Left cardiac atrium (tissue), 4 donors: ENCODE results near the gene SNX18. TPM values are rescaled to one million over a fixed set of nuclear protein-coding genes. Genes with fewer than 3 reads are reported as not detected.
A peak's percentile ranks its signal among the peaks of the same experiment; 100 is the strongest.

ENCODE experiments used
- ATAC-seq, 2 donors: fragments of 200-7000 bp; cut with Tn5 transposase; one replicate each; pipeline ENCODE4 v1.9.1; 2020; ENCODE audit warnings: mild to moderate bottlenecking in 2 of 2, moderate library complexity in 2 of 2
- DNase-seq: peaks from one replicate; pipeline ENCODE4 v3.0.0-alpha.2; 2020
- intact Hi-C, 2 donors: fragments of 100-400 bp; cut with DNase I; formaldehyde crosslinking; loops; one replicate each; pipeline versions ENCODE4 v1.14.1 to v1.15.1; 2022 to 2023
- total RNA-seq, 2 donors: library from RNA; stranded (reverse); fragmentation: NEBNext Ultra II Directional; extraction: Animal tissue kit (Norgen Biotek cat#: 25700); gene quantifications; one replicate each; pipeline ENCODE4 v1.2.1, GENCODE V29; 2021
- donor health status: DM: no; HTN: yes; CAD: no.
- donor health status: DM: no; HTN: yes; CAD: no; lungs with severe emphysema.
- donor health status: DM: yes; HTN: yes; CAD: no.
- donor health status: Dilated cardiomyopathy.

SNX18 gene
- total RNA-seq, 2 donors from 2014 or later, result 15.1 to 15.4 TPM

GRCh38 chr5:54563083-54563761, 45.7 kb downstream of the SNX18 start:
- DNase-seq (no peak), ATAC-seq (no peak)
- intact Hi-C loops, result no loop called here

GRCh38 chr5:54567996-54568395, 50.4 kb downstream of the SNX18 start:
- intact Hi-C loops, result no loop called here
- DNase-seq (no peak), ATAC-seq (no peak)

- peak; percentile 47 to 70 for ATAC-seq
- intact Hi-C loops, result no loop called here
- DNase-seq, result peak; percentile 35
These were observed 53.4 kb downstream of the SNX18 start for GRCh38 chr5:54570916-54571315.

- no peak for DNase-seq
- intact Hi-C loops, result no loop called here
- ATAC-seq, result no peak
These were observed 53.9 kb downstream of the SNX18 start for GRCh38 chr5:54571462-54571861.

GRCh38 chr5:54573812-54574489, 56.4 kb downstream of the SNX18 start:
- DNase-seq (no peak), ATAC-seq (no peak)
- intact Hi-C loops, result no loop called here

GRCh38 chr5:54577528-54577927, 60.0 kb downstream of the SNX18 start:
- ATAC-seq (peak in 1 of 2 donors; percentile 40), DNase-seq (no peak)
- intact Hi-C loops, result no loop called here

- no peak for ATAC-seq
- intact Hi-C loops, result no loop called here
- DNase-seq, result no peak
These were observed 60.5 kb downstream of the SNX18 start for GRCh38 chr5:54577937-54578653.

- DNase-seq, result no peak
- intact Hi-C loops, result no loop called here
- ATAC-seq, result no peak
These were observed 62.2 kb downstream of the SNX18 start for GRCh38 chr5:54579591-54580295.

- ATAC-seq (peak; percentile 60 to 67), DNase-seq (no peak)
- intact Hi-C loops, result no loop called here
These were observed 63.6 kb downstream of the SNX18 start for GRCh38 chr5:54580997-54581811.

GRCh38 chr5:54581831-54582548, 64.4 kb downstream of the SNX18 start:
- ATAC-seq (peak; percentile 53 to 78), DNase-seq (no peak)
- intact Hi-C loops, result no loop called here

GRCh38 chr5:54586336-54586735, 68.8 kb downstream of the SNX18 start:
- no peak for DNase-seq
- intact Hi-C loops, result no loop called here
- no peak for ATAC-seq

- ATAC-seq (no peak), DNase-seq (no peak)
- intact Hi-C loops, result no loop called here
These were observed 72.2 kb downstream of the SNX18 start for GRCh38 chr5:54589786-54590185.

- DNase-seq (no peak), ATAC-seq (no peak)
- intact Hi-C loops, result no loop called here
These were observed 73.3 kb downstream of the SNX18 start for GRCh38 chr5:54590824-54591223.

GRCh38 chr5:54593779-54594178, 76.2 kb downstream of the SNX18 start:
- intact Hi-C loops, result no loop called here

GRCh38 chr5:54594181-54594580, 76.6 kb downstream of the SNX18 start:
- ATAC-seq (no peak), DNase-seq (no peak)
- intact Hi-C loops, result no loop called here

More at GRCh38 chr5:54593779-54594178, 76.2 kb downstream of the SNX18 start:
- no peak for DNase-seq
- no peak for ATAC-seq

- intact Hi-C loops, result no loop called here
- DNase-seq (no peak), ATAC-seq (peak in 1 of 2 donors; percentile 50)
These were observed 78.2 kb downstream of the SNX18 start for GRCh38 chr5:54595721-54596120.
